SKM-1 (cell line): ENCODE results near the gene RAMP1.
"Not testable (repeated sequence)": the region's sequence is repeated elsewhere in the genome, so short reads cannot be mapped to it uniquely, and the experiment has no call there.

Source experiments
- DNase-seq: peaks from one replicate; lab custom pipeline; 2025; ENCODE audit not compliant: unreplicated experiment; lab: John Stamatoyannopoulos, UW

The RAMP1 gene

DNA sequence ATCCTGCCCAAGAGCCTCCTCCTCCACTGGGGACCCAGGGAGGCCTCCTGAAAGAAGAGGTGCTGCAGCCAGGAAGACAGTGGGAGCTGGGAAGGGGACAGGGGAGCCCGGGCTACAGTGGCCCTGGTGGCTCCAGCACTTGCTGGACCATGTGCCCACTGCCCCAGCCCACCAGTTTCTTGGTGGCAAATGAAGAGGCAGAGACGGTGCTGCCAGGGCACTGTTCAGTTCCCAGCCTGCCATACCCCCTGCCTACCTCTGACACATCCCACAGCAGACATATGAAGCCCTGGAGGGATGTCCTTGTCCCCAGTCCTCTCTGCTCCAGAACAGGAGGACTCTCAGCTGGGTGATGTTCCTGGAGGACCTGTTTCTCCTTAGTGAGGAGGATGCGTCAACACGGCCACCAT, 3.7 kb downstream of the RAMP1 start:
- DNase-seq = no peak

DNA sequence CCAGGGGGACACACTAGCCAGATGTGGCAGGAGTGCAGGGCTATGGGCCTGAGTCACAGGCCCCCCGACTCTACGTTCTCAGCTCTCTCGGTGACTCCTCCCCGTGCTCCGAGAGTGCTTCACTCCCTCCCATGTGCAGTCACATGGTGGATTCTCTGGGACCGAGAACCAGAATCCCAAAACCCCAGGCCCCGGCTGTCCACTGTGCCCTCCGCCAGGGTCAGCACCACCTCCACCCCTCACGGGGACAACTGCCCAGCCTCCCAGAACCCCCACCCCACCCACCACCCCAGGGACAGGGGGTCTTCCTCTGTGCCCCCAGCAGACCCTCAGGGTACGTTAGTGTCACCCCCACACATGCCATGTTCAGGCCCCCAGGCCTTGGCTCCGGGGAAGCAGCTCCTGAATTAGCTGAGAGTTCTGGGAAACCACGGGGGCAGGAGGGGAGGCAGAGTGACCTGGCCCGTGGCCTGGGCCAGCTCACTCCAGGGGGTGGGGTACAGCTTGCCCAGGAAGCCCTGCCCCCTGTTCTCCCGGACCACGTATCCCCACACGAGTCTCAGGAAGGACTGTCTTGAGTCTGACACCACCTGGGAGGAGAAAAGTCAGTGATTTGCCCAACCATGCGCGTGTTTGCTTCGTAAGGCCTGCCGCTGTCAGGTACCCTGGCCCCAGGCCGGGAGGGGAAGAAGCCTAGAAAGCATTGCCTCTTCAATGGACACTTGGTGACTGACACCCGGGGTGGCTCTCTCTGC, 4.4 kb downstream of the RAMP1 start:
- no peak for DNase-seq

DNA sequence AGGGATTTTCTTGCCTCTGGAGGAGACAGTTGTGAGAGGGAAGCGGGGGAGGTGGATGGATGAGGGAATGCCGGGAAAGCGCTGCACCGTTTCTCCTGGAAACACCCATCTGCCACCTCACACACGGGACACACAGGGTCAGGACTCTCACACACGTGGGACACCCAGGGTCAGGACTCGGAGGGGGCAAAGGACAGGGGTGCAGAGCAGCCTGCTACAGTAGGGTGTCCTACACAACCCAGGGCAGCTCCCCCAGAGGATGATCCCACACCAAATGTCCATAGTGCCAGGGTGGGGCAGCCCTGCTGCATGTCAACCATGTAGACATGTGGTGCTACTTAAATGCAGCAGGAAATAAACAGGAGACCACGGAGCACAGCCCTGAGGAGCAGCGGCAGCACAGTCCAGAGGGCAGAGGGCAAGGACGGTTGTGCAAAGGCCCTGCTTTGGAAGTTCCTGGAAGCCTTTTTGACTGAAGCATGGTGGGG, 5.1 kb downstream of the RAMP1 start:
- no peak for DNase-seq

DNA sequence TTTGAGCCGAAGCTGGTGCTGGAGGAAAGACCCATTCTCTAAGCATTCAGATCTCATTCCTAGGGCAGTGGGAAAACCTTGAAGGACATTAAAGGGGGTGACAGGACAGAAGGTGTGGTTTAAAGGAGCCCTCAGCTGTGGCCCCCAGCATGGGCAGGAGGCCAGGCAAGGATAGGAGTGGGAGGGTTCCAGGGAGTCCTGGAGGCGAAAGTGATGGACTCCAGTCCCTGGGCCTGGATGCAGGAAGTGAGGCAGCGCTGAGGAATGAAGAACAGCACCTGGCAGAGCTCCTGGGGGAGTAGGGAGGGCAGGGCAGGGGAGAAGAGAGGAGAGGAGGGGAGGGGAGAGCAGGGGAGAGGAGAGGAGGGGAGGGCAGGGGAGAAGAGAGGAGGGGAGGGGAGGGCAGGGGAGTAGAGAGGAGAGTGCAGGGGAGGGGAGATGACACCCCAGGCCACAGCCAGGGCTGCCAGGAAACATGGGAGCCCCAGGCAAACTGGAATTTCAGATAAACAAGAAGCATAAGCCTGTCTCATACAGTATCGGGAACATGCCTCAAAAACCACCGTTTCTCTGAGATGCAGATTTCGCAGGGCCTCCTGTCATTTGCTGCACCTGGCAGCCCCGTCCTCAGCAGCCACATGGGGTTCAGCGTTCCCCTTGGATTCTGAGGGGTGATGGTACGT, 5.7 kb downstream of the RAMP1 start:
- DNase-seq = no peak

DNA sequence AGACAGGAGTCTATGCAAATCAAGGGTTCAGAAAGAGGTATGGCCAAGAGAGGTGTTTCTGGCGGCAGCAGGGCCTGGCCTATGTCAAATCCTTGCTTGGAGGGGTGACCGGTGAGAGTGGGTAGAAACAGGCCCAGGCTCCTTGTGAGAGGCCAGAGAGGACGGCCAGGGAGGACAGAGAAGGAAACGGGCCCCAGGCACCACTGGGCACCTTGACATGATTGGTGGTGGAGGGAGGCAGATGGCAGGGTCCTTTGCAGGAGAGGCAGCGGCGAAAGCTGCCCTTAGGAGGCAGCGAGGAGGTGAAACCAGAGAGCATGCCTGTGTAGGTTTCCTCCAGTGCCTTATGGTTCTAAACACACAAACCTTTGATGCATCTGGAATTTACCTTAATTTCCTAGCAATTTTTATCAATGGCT, 6.2 kb downstream of the RAMP1 start:
- no peak for DNase-seq

DNA sequence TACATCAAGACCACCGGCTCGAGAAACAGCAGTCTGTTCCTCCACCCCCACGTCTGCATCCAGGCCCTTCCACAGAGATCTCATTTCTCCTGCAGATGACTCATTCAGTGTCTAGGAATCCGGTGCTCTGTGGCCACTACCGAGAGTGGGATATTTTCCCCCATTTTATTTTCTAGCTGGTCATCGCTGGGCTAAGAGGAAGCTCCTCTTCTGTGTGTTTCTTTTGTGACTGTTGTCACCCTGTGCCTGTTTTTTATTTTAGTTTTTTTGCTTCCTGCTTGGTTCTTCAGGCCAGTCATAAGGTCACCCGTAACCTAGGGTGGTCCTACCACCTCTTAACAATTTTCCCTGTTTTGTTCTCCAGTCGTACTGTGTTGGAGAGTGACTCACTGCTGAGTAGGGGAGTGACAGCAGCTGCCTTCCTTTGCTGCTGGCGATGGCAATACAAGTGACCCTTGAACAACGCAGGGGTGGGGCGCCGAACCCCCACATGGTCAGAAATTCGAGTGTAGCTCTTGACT, 6.7 kb downstream of the RAMP1 start:
- DNase-seq = no peak

GRCh38 chr2:237867465-237867864, 8.0 kb downstream of the RAMP1 start:
- no peak for DNase-seq

DNA sequence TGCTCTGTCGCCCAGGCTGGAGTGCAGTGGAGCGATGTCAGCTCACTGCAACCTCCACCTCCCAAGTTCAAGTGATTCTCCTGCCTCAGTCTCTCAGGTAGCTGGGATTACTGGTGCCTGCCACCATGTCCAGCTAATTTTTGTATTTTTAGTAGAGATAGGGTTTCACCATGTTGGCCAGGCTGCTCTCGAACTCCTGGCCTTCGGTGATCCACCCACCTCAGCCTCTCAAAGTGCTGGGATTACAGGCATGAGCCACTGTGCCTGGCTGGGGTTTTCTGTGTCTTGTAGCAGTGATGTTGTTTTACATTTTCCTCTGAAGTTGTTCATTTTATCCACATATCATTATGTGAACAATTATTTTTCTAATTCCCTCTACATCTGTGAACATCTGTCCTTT, 8.7 kb downstream of the RAMP1 start:
- DNase-seq = not testable (repeated sequence)

GRCh38 chr2:237868631-237869342, 9.4 kb downstream of the RAMP1 start:
- no peak for DNase-seq

DNA sequence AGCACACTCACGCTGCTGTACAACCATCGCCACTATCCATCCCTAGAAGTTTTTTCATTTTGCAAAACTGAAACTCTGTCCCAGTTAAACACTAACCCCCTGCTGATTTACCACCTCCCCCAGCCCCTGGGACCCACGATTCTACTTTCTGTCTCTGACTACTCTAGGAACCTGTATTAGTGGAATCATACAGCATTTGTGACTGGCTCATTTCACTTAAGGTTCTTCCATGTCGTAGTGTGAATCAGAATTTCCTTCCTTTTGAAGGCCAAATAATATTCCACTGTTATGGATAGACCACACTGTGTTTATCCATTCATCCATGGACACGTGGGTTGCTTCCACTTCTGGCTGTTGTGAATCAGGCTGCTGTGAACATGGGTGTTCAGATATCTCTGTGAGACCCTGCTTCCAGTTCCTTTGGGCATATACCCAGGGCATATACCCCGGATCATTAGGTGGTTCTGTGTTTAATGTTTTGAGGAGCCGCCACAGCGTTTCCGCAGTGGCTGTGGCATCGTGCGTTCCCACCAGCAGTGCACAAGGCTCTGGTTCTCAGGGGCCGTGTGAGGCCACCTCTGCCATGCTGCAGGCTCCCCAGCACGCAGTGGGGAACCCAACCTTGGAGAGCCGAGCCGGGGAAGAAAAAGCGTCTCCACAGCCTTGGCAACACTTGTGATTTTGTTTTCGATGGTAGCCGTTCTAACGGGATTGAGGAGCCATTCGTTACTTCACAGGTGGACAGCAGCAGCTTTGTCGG, 10.1 kb downstream of the RAMP1 start:
- DNase-seq = no peak

DNA sequence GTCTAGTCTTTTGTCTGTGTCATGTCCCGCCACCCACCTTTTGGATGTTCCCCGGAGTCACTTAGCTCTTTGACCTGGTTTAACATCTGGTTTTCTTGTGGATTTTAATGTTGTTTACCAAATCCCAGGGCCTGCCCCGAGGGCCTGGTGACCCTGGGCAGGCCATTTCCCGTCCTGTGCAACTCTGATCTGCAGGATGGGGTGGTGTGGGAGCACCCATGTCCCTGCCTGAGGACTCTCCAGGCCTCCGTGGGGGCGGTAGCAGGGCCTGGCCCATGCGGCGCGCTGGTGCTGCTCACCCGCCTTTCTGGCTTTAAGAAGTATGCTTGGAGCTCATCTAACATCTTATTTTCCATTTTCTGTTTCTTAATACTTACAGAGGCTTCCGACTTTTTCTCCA, 10.7 kb downstream of the RAMP1 start:
- no peak for DNase-seq

DNA sequence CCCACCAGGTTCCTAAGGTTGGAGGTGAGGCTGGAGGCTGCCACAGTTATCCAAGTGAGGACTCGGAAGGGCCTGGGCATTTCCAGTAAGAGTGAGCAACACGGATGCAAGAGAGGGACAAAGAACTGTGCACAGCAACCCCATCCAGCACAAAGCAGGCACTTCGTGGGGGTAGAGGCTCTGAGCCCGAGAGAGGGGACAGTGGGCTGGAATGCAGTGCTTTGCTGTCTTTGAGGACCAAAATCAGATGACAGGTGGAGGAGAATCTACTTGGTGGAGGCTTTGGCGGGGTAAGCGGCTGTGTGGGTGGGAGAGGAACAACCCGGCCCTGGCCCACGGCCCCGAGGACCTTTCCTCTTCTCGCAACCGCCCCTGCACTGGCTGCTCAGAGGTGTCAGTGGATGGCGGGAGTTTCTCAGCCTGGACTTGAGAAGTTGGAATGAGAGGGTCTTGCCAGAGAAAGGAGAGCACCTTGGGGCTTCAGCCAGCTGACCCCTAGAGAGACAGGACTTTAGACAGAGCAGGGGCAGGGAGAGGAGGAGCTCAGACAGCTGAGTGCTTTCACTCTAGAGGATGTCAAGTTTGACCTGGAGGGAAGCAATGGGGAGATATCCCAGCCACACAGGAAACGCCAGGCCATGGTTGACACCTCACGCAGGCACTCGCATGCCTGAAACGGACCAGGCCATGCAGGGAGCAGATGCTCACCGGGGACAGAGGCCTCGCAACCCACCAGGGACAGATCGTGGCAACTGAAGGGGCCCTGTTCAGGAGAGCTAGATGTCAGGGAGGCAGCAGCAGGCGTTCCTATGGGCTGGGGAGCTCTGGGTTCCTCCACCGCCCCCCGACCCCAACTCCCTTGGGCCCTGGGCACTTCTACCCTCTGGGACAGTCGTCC, 11.6 kb downstream of the RAMP1 start:
- no peak for DNase-seq

DNA sequence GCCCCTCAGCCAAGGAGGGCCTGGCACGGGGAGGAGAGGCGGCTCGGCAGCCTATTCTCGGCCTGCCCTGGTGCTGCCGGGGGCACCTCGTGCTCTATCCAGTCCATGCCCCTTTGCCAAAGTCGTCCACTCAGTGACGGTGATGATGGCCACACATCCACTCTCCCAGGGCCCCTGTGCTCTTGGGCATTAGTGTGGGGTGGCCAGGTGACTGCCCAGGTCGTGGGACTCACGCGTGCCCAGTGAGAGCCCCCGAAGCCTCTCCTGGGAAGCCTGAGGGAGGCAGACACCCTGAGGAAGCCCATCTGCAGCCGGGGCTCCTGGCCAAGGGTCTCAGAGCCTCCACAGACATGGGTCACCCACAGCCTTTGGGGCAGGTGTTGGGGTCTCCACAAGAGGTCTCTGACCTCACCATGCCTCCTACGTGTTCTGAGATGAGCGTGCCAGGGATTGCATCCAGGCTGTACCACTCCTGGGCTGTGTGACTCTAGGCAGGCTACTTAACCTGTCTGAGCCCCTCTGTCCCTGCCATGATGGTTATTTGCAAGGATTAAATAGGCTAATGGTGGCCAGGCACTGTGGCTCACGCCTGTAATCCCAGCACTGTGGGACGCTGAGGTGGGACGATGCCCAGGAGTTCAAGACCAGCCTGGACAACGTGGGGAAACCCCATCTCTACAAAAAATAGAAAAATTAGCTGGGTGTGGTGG, 12.9 kb downstream of the RAMP1 start:
- no peak for DNase-seq

GRCh38 chr2:237873421-237873831, 14.0 kb downstream of the RAMP1 start:
- DNase-seq = no peak

DNA sequence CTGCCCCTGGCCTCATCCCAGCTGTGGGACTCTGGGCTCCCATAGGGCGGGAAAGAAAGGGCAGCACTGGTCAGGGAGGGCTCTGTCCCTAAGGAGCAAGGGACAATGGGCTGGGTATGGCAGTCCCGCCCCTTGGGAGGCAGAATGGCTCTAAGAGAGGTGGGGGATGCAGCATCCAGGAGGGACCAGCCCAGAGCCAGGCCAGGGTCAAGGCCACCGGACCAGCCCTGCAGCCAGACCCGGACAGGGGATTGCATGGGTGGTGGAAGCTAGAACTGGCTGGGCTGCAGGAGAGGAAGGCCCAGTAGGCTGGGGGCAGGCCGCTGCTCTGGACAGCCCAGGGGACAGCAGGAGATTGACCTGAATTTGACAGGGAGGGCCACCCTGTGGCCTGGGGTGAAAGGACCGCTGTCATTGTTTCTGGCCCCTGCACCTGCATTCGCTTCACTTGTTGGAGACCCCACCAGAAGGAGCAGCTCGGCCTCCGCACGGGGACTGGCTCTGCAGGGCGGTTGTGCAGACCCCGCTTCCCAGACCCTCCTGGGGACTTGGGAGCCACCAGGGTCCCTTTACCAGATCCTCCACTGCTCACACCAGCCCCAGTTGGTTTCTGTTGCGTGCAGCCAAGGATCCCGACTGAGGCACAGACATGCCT, 14.6 kb downstream of the RAMP1 start:
- DNase-seq = no peak

GRCh38 chr2:237874585-237875161, 15.2 kb downstream of the RAMP1 start:
- DNase-seq = no peak

- DNase-seq = no peak
Measured at GRCh38 chr2:237875256-237876060, 16.0 kb downstream of the RAMP1 start.
